Activated naive CD4-positive, alpha-beta T cell treated with anti-CD3 and anti-CD28 coated beads for 36 hours (primary cell): ENCODE results near the gene C2CD4B. TPM values are rescaled to one million over a fixed set of nuclear protein-coding genes. Genes with fewer than 3 reads are reported as not detected.

Experiments
- CTCF ChIA-PET: fragments of 350-600 bp; sonication (Branson Sonifier 250); formaldehyde crosslinking; loops from one replicate; lab custom pipeline; 2021; ENCODE audit warnings: antibody characterized with exemption; lab: Charles Lee
- DNase-seq: peaks from one replicate; pipeline ENCODE4 v3.0.0-alpha.2; 2020
- H3K27ac Mint-ChIP-seq: one replicate; pipeline ENCODE4 v1.8.0; 2021; ENCODE audit warnings: mild to moderate bottlenecking, mixed read lengths
- H3K27me3 Mint-ChIP-seq: one replicate; pipeline ENCODE4 v1.8.0; 2021; ENCODE audit warnings: low read depth, mixed read lengths
- H3K36me3 Mint-ChIP-seq: one replicate; pipeline ENCODE4 v1.8.0; 2021; ENCODE audit warnings: low read depth, mixed read lengths
- H3K4me1 Mint-ChIP-seq: one replicate; pipeline ENCODE4 v1.8.0; 2021; ENCODE audit warnings: low read depth, mixed read lengths
- H3K4me3 Mint-ChIP-seq: one replicate; pipeline ENCODE4 v1.8.0; 2021; ENCODE audit warnings: mild to moderate bottlenecking, moderate library complexity, mixed read lengths
- H3K9me3 Mint-ChIP-seq: one replicate; pipeline ENCODE4 v1.8.0; 2021; ENCODE audit warnings: mixed read lengths
- intact Hi-C: fragments of 100-400 bp; cut with micrococcal nuclease; formaldehyde crosslinking; loops from one replicate; pipeline ENCODE4 v1.15.1; 2023
- total RNA-seq, 2 experiments: library from RNA; stranded (reverse); gene quantifications; one replicate each; pipeline ENCODE4 v1.2.3, GENCODE V29; 2021

C2CD4B gene
- total RNA-seq, 2 experiments from 2014 or later = 0.20 TPM; not detected in 1

DNA sequence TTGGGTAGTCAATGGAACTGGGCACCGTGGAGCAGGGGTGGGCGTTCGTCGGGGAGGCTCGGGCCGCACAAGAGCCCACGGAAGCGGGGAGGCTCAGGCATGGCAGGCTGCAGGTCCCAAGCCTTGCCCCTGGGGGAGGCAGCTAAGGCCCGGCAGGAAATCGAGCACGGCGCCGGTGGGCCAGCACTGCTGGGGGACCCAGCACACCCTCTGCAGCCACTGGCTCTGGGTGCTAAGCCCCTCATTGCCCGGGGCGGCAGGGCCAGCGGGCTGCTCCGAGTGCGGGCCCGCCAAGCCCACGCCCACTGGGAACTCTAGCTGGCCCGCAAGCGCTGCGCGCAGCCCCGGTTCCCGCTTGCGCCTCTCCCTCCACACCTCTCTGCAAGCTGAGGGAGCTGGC is 21.5 kb upstream of the C2CD4B start:
- H3K27me3 Mint-ChIP-seq = peaks cover 11% of the 10 kb centered on the region
- H3K4me3 Mint-ChIP-seq = no peak overlapping the region
- CTCF ChIA-PET = no interaction called here
- no peak for DNase-seq
- H3K4me1 Mint-ChIP-seq = no peaks in the 10 kb centered on the region
- H3K27ac Mint-ChIP-seq = no peak overlapping the region
- no peaks in the 10 kb centered on the region for H3K36me3 Mint-ChIP-seq
- no peaks in the 10 kb centered on the region for H3K9me3 Mint-ChIP-seq
- intact Hi-C loops = no loop called here

DNA sequence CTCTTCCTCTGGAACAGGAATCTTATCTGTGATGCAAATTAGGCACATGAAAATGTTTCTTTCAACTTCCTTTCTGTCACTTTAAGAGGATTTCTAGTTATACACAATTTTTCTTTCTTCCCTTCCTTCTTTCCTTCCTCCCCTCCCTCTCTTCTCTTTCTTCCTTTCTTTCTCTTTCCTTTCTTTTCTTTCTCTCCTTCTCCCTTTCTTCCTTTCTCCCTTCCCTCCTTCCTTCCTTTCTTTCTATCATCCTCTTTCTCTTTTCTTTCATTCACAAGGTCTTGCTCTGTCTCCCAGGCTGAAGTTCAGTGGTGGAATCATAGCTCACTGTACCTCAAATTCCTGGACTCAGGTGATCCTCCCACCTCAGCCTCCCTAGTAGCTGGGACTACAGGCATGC is 18.0 kb upstream of the C2CD4B start:
- Mint-ChIP-seq H3K4me1 (no peaks in the 10 kb centered on the region), H3K4me3 (no peak overlapping the region), H3K9me3 (no peaks in the 10 kb centered on the region), H3K36me3 (no peaks in the 10 kb centered on the region), H3K27ac (no peak overlapping the region), H3K27me3 (no peaks in the 10 kb centered on the region)
- CTCF ChIA-PET = no interaction called here
- intact Hi-C loops = no loop called here
- no peak for DNase-seq

- H3K9me3 Mint-ChIP-seq = no peaks in the 10 kb centered on the region
- H3K27me3 Mint-ChIP-seq = peaks cover 19% of the 10 kb centered on the region
- H3K4me1 Mint-ChIP-seq = no peaks in the 10 kb centered on the region
These were observed 8.1 kb upstream of the C2CD4B start for GRCh38 chr15:62173215-62173614.

GRCh38 chr15:62171882-62172281 is 6.8 kb upstream of the C2CD4B start:
- intact Hi-C loops = no loop called here
- no peaks in the 10 kb centered on the region for H3K36me3 Mint-ChIP-seq
- no peak for DNase-seq
- CTCF ChIA-PET = interaction anchor here (1.1 kb wide), 1 partner anchor 82 kb away, joined by 3 read pairs; no protein-coding TSS in a partner anchor
- no peak overlapping the region for H3K4me3 Mint-ChIP-seq
- peaks cover 26% of the 10 kb centered on the region for H3K27me3 Mint-ChIP-seq
- H3K9me3 Mint-ChIP-seq = no peaks in the 10 kb centered on the region
- H3K4me1 Mint-ChIP-seq = no peaks in the 10 kb centered on the region
- H3K27ac Mint-ChIP-seq = no peak overlapping the region

More at GRCh38 chr15:62173215-62173614, 8.1 kb upstream of the C2CD4B start:
- no peak overlapping the region for H3K27ac Mint-ChIP-seq
- no peak for DNase-seq
- intact Hi-C loops = no loop called here
- CTCF ChIA-PET = no interaction called here
- no peak overlapping the region for H3K4me3 Mint-ChIP-seq
- no peaks in the 10 kb centered on the region for H3K36me3 Mint-ChIP-seq

GRCh38 chr15:62165793-62166375 is 799 bp upstream of the C2CD4B start:
- CTCF ChIA-PET = interaction anchor here (0.7 kb wide), 1 partner anchor 730 kb away, joined by 3 read pairs; no protein-coding TSS in a partner anchor
- DNase-seq = no peak
- peaks cover 60% of the 10 kb centered on the region for H3K27me3 Mint-ChIP-seq
- H3K27ac Mint-ChIP-seq = no peak overlapping the region
- H3K9me3 Mint-ChIP-seq = no peaks in the 10 kb centered on the region
- H3K4me1 Mint-ChIP-seq = peaks cover 16% of the 10 kb centered on the region
- H3K36me3 Mint-ChIP-seq = no peaks in the 10 kb centered on the region
- intact Hi-C loops = loop anchor here (5.0 kb wide), 1 partner anchor 86 kb away; no protein-coding TSS in a partner anchor
- H3K4me3 Mint-ChIP-seq = peak overlapping the region; percentile 35

DNA sequence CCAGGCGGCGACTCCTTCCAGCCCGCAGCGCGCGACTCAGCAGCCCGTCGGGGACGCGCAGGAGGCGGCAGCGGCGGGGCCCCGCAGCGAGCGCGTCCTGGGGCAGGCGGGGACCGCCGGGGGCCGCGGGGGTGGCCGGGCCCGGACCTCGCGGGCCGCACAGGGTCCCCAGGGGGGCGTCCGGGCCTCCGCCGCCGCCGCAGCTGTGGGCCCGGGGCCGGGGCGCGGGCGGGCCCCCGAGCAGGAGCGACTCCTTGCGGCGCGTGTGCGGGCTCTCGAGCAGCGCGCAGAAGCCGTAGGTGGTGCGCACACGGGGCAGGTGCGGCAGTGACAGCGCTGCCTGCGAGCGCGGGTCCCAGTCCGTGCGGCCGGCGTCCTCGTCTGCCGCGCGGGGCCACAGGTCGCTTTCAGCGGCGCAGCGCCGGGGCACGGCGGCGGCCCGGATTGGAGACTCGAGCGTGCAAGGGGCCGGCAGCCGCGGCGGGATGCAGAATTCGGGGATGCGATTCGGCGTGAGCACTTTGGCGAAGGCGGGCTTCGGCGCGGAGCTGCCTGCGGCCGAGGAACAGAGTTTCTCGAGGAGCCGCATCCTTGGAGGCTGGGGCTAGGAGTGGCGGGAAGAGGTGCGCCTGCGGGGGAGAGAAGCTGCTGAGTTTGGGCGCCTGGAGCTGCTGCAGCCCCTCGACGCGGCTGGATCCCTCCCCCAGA is 535 bp downstream of the C2CD4B start:
- no peak overlapping the region for H3K27ac Mint-ChIP-seq
- DNase-seq = no peak
- peak overlapping the region; percentile 72 for H3K4me3 Mint-ChIP-seq
- no peaks in the 10 kb centered on the region for H3K36me3 Mint-ChIP-seq
- H3K27me3 Mint-ChIP-seq = peaks cover 68% of the 10 kb centered on the region
- peaks cover 16% of the 10 kb centered on the region for H3K4me1 Mint-ChIP-seq
- no peaks in the 10 kb centered on the region for H3K9me3 Mint-ChIP-seq
- intact Hi-C loops = loop anchor here (5.0 kb wide), 1 partner anchor 88 kb away; no protein-coding TSS in a partner anchor
- CTCF ChIA-PET = interaction anchor here (0.6 kb wide), 1 partner anchor 375 kb away, joined by 3 read pairs; no protein-coding TSS in a partner anchor

GRCh38 chr15:62164014-62164395 is 1.1 kb downstream of the C2CD4B start:
- Mint-ChIP-seq H3K9me3 (no peaks in the 10 kb centered on the region), H3K4me3 (no peak overlapping the region), H3K36me3 (no peaks in the 10 kb centered on the region), H3K27me3 (peaks cover 68% of the 10 kb centered on the region), H3K4me1 (peaks cover 16% of the 10 kb centered on the region), H3K27ac (no peak overlapping the region)
- no peak for DNase-seq
- CTCF ChIA-PET = no interaction called here
- intact Hi-C loops = no loop called here

- Mint-ChIP-seq H3K27ac (no peak overlapping the region), H3K27me3 (peaks cover 71% of the 10 kb centered on the region), H3K4me1 (peaks cover 16% of the 10 kb centered on the region), H3K36me3 (no peaks in the 10 kb centered on the region), H3K9me3 (no peaks in the 10 kb centered on the region), H3K4me3 (peak overlapping the region; percentile 15)
- CTCF ChIA-PET = interaction anchor here (0.8 kb wide), 1 partner anchor 59 kb away, joined by 3 read pairs; no protein-coding TSS in a partner anchor
- no peak for DNase-seq
- intact Hi-C loops = no loop called here
These were observed 1.6 kb downstream of the C2CD4B start for GRCh38 chr15:62163397-62164013.

DNA sequence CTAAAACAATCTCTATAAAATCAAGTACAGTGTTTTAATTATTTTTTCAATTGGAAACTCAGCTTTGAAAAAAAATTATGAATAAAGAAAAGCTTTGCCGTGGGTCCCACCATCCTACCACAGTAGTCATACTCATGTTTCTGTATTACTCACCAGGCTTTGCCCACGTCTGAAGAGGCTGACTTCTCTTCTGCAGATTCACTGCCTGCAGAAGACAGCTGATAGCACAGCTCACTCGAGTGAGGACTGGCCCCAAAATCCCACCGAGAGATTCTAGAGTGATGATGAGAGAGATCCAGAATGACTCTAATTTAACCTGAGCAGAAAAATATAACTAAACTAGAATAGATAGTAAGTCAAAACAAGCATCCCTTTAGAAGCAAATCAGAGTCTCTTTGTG is 11.9 kb downstream of the C2CD4B start:
- no peak overlapping the region for H3K4me3 Mint-ChIP-seq
- peaks cover 37% of the 10 kb centered on the region for H3K4me1 Mint-ChIP-seq
- intact Hi-C loops = loop anchor here (5.0 kb wide), 3 partner anchors 41 to 86 kb away; partner anchors contain the start of gene C2CD4A
- H3K27ac Mint-ChIP-seq = peak overlapping the region; percentile 19
- no peaks in the 10 kb centered on the region for H3K36me3 Mint-ChIP-seq
- DNase-seq = peak; percentile 51
- CTCF ChIA-PET = interaction anchor here (0.8 kb wide), 1 partner anchor 49 kb away, joined by 4 read pairs; no protein-coding TSS in a partner anchor
- peaks cover 4% of the 10 kb centered on the region for H3K9me3 Mint-ChIP-seq
- H3K27me3 Mint-ChIP-seq = peaks cover 10% of the 10 kb centered on the region

GRCh38 chr15:62150445-62150844 is 14.6 kb downstream of the C2CD4B start:
- intact Hi-C loops = loop anchor here (5.0 kb wide), 3 partner anchors 38 to 83 kb away; partner anchors contain the start of gene C2CD4A

GRCh38 chr15:62149729-62150128 is 15.4 kb downstream of the C2CD4B start:
- H3K27ac Mint-ChIP-seq = no peak overlapping the region

More at GRCh38 chr15:62150445-62150844, 14.6 kb downstream of the C2CD4B start:
- no peak overlapping the region for H3K4me3 Mint-ChIP-seq
- no peaks in the 10 kb centered on the region for H3K36me3 Mint-ChIP-seq
- H3K27me3 Mint-ChIP-seq = peaks cover 4% of the 10 kb centered on the region
- DNase-seq = no peak
- no peak overlapping the region for H3K27ac Mint-ChIP-seq
- H3K9me3 Mint-ChIP-seq = no peaks in the 10 kb centered on the region
- peaks cover 37% of the 10 kb centered on the region for H3K4me1 Mint-ChIP-seq
- CTCF ChIA-PET = no interaction called here

GRCh38 chr15:62147551-62147950 is 17.5 kb downstream of the C2CD4B start:
- Mint-ChIP-seq H3K4me1 (peaks cover 25% of the 10 kb centered on the region), H3K36me3 (no peaks in the 10 kb centered on the region), H3K27me3 (no peaks in the 10 kb centered on the region), H3K4me3 (no peak overlapping the region), H3K9me3 (no peaks in the 10 kb centered on the region), H3K27ac (no peak overlapping the region)
- intact Hi-C loops = no loop called here
- DNase-seq = no peak
- CTCF ChIA-PET = no interaction called here

More at GRCh38 chr15:62149729-62150128, 15.4 kb downstream of the C2CD4B start:
- Mint-ChIP-seq H3K9me3 (no peaks in the 10 kb centered on the region), H3K36me3 (no peaks in the 10 kb centered on the region), H3K4me3 (no peak overlapping the region), H3K27me3 (no peaks in the 10 kb centered on the region), H3K4me1 (peaks cover 37% of the 10 kb centered on the region)
- no peak for DNase-seq
- intact Hi-C loops = loop anchor here (5.0 kb wide), 3 partner anchors 37 to 82 kb away; partner anchors contain the start of gene C2CD4A
- CTCF ChIA-PET = no interaction called here
